Measurements from ENCODE around the gene DNM3. TPM values are rescaled to one million over a fixed set of nuclear protein-coding genes. Genes with fewer than 3 reads are reported as not detected.

The DNM3 gene
- total and polyA plus RNA-seq, 5 experiments from 2014 or later, result 0.36 to 2.3 (median 0.41) TPM

- Mint-ChIP-seq H3K4me3 (no peak overlapping the region), H3K27ac (no peak overlapping the region), H3K27me3 (no peaks in the 10 kb centered on the region), H3K36me3 (no peaks in the 10 kb centered on the region), H3K4me1 (peaks cover 0 to 6% (median 4%) of the 10 kb centered on the region in 4 donors), H3K9me3 (no peaks in the 10 kb centered on the region)
- no peak for ATAC-seq
- POLR2A ChIA-PET, result no interaction called here
- no peak for DNase-seq
These were observed 43.2 kb downstream of the DNM3 start for GRCh38 chr1:171884475-171884874.

- no peaks in the 10 kb centered on the region for H3K4me1 Mint-ChIP-seq
- no peaks in the 10 kb centered on the region for H3K27me3 Mint-ChIP-seq
- POLR2A ChIA-PET, result no interaction called here
- ATAC-seq, result no peak
- H3K4me3 Mint-ChIP-seq, result no peak overlapping the region
- H3K36me3 Mint-ChIP-seq, result peaks cover 0 to under 1% (median 0%) of the 10 kb centered on the region in 3 donors
- peaks cover 0 to 2% (median 0%) of the 10 kb centered on the region in 9 donors for H3K9me3 Mint-ChIP-seq
- H3K27ac Mint-ChIP-seq, result no peak overlapping the region
- DNase-seq, result no peak
These were observed 48.8 kb downstream of the DNM3 start for GRCh38 chr1:171890131-171890530.

GRCh38 chr1:171896936-171897703 lies 55.8 kb downstream of the DNM3 start:
- Mint-ChIP-seq H3K9me3 (peaks cover 0 to 4% (median 0%) of the 10 kb centered on the region in 9 donors), H3K27ac (no peak overlapping the region), H3K36me3 (peaks cover 0 to 4% (median 0%) of the 10 kb centered on the region in 3 donors), H3K4me1 (peaks cover 1 to 8% (median 2%) of the 10 kb centered on the region in 4 donors), H3K27me3 (peaks cover 0 to 14% (median 1%) of the 10 kb centered on the region in 5 donors), H3K4me3 (no peak overlapping the region)
- ATAC-seq (no peak), DNase-seq (no peak)
- POLR2A ChIA-PET, result no interaction called here

- POLR2A ChIA-PET, result no interaction called here
- Mint-ChIP-seq H3K27ac (no peak overlapping the region), H3K9me3 (peaks cover 0 to 4% (median 0%) of the 10 kb centered on the region in 9 donors), H3K36me3 (peaks cover 0 to 4% (median 0%) of the 10 kb centered on the region in 3 donors), H3K4me3 (no peak overlapping the region), H3K4me1 (peaks cover 6 to 13% (median 7%) of the 10 kb centered on the region in 4 donors), H3K27me3 (peaks cover 0 to 14% (median 1%) of the 10 kb centered on the region in 5 donors)
- ATAC-seq, result no peak
- DNase-seq, result no peak
These were observed 57.6 kb downstream of the DNM3 start for GRCh38 chr1:171898941-171899340.

- no peak for DNase-seq
- H3K27me3 Mint-ChIP-seq, result peaks cover 0 to 14% (median 1%) of the 10 kb centered on the region in 5 donors
- H3K27ac Mint-ChIP-seq, result no peak overlapping the region
- POLR2A ChIA-PET, result no interaction called here
- H3K36me3 Mint-ChIP-seq, result peaks cover 0 to 4% (median 0%) of the 10 kb centered on the region in 3 donors
- H3K9me3 Mint-ChIP-seq, result peaks cover 0 to 2% (median 0%) of the 10 kb centered on the region in 9 donors
- H3K4me3 Mint-ChIP-seq, result no peak overlapping the region
- ATAC-seq, result no peak
- peaks cover 6 to 13% (median 7%) of the 10 kb centered on the region in 4 donors for H3K4me1 Mint-ChIP-seq
These were observed 58.5 kb downstream of the DNM3 start for GRCh38 chr1:171899838-171900237.

GRCh38 chr1:171901245-171901644 lies 59.9 kb downstream of the DNM3 start:
- peaks cover 6 to 13% (median 7%) of the 10 kb centered on the region in 4 donors for H3K4me1 Mint-ChIP-seq
- DNase-seq (no peak), ATAC-seq (no peak)
- peaks cover 0 to 2% (median 0%) of the 10 kb centered on the region in 3 donors for H3K36me3 Mint-ChIP-seq
- no peaks in the 10 kb centered on the region for H3K9me3 Mint-ChIP-seq
- POLR2A ChIA-PET, result no interaction called here
- H3K4me3 Mint-ChIP-seq, result no peak overlapping the region
- peaks cover 0 to 14% (median 1%) of the 10 kb centered on the region in 5 donors for H3K27me3 Mint-ChIP-seq
- no peak overlapping the region for H3K27ac Mint-ChIP-seq

GRCh38 chr1:171902527-171902926 lies 61.2 kb downstream of the DNM3 start:
- Mint-ChIP-seq H3K27ac (no peak overlapping the region), H3K27me3 (peaks cover 0 to 14% (median 3%) of the 10 kb centered on the region in 5 donors), H3K36me3 (peaks cover 0 to 2% (median 0%) of the 10 kb centered on the region in 3 donors), H3K4me1 (peaks cover 6 to 13% (median 7%) of the 10 kb centered on the region in 4 donors), H3K9me3 (no peaks in the 10 kb centered on the region), H3K4me3 (peak overlapping the region in 7 of 10 donors; percentile 1 to 49 (median 38))
- ATAC-seq, result no peak
- POLR2A ChIA-PET, result no interaction called here
- DNase-seq, result no peak

GRCh38 chr1:171904778-171905450 lies 63.6 kb downstream of the DNM3 start:
- POLR2A ChIA-PET, result no interaction called here
- no peak for ATAC-seq

GRCh38 chr1:171909711-171910110 lies 68.4 kb downstream of the DNM3 start:
- peaks cover 0 to 2% (median 2%) of the 10 kb centered on the region in 5 donors for H3K27me3 Mint-ChIP-seq
- H3K4me1 Mint-ChIP-seq, result no peaks in the 10 kb centered on the region
- no peaks in the 10 kb centered on the region for H3K36me3 Mint-ChIP-seq
- no peak for ATAC-seq
- no peak overlapping the region for H3K4me3 Mint-ChIP-seq
- no peak for DNase-seq
- POLR2A ChIA-PET, result no interaction called here
- no peaks in the 10 kb centered on the region for H3K9me3 Mint-ChIP-seq
- H3K27ac Mint-ChIP-seq, result no peak overlapping the region

More at GRCh38 chr1:171904778-171905450, 63.6 kb downstream of the DNM3 start:
- H3K4me1 Mint-ChIP-seq, result peaks cover 6 to 13% (median 7%) of the 10 kb centered on the region in 4 donors
- peaks cover 0 to 2% (median 0%) of the 10 kb centered on the region in 3 donors for H3K36me3 Mint-ChIP-seq
- peaks cover 0 to 6% (median 2%) of the 10 kb centered on the region in 5 donors for H3K27me3 Mint-ChIP-seq
- no peaks in the 10 kb centered on the region for H3K9me3 Mint-ChIP-seq
- no peak overlapping the region for H3K4me3 Mint-ChIP-seq
- peak overlapping the region in 1 of 10 donors; percentile 74 for H3K27ac Mint-ChIP-seq
- DNase-seq, result no peak

GRCh38 chr1:171910786-171911185 lies 69.5 kb downstream of the DNM3 start:
- DNase-seq (no peak), ATAC-seq (no peak)
- H3K4me1 Mint-ChIP-seq, result no peaks in the 10 kb centered on the region
- POLR2A ChIA-PET, result no interaction called here
- H3K27me3 Mint-ChIP-seq, result peaks cover 0 to 2% (median 2%) of the 10 kb centered on the region in 5 donors
- no peak overlapping the region for H3K4me3 Mint-ChIP-seq
- H3K27ac Mint-ChIP-seq, result no peak overlapping the region
- no peaks in the 10 kb centered on the region for H3K36me3 Mint-ChIP-seq
- no peaks in the 10 kb centered on the region for H3K9me3 Mint-ChIP-seq

GRCh38 chr1:171911506-171911905 lies 70.2 kb downstream of the DNM3 start:
- Mint-ChIP-seq H3K27ac (no peak overlapping the region), H3K36me3 (no peaks in the 10 kb centered on the region), H3K4me3 (no peak overlapping the region), H3K27me3 (peaks cover 0 to 2% (median 2%) of the 10 kb centered on the region in 5 donors), H3K4me1 (no peaks in the 10 kb centered on the region), H3K9me3 (no peaks in the 10 kb centered on the region)
- DNase-seq, result no peak
- POLR2A ChIA-PET, result no interaction called here
- no peak for ATAC-seq

GRCh38 chr1:171912509-171913175 lies 71.3 kb downstream of the DNM3 start:
- H3K4me1 Mint-ChIP-seq, result no peaks in the 10 kb centered on the region
- no peak overlapping the region for H3K4me3 Mint-ChIP-seq
- POLR2A ChIA-PET, result no interaction called here
- no peaks in the 10 kb centered on the region for H3K36me3 Mint-ChIP-seq
- ATAC-seq (no peak), DNase-seq (no peak)
- no peak overlapping the region for H3K27ac Mint-ChIP-seq
- no peaks in the 10 kb centered on the region for H3K27me3 Mint-ChIP-seq
- no peaks in the 10 kb centered on the region for H3K9me3 Mint-ChIP-seq

- H3K4me1 Mint-ChIP-seq, result no peaks in the 10 kb centered on the region
- H3K36me3 Mint-ChIP-seq, result no peaks in the 10 kb centered on the region
- no peaks in the 10 kb centered on the region for H3K27me3 Mint-ChIP-seq
- no peaks in the 10 kb centered on the region for H3K9me3 Mint-ChIP-seq
- no peak overlapping the region for H3K4me3 Mint-ChIP-seq
- no peak for ATAC-seq
- no peak for DNase-seq
- POLR2A ChIA-PET, result no interaction called here
- H3K27ac Mint-ChIP-seq, result no peak overlapping the region
These were observed 72.1 kb downstream of the DNM3 start for GRCh38 chr1:171913385-171913784.
